ENCODE measurements around the gene RPL41.

- TF ChIP-seq ZNF274 (IDR thresholded peaks at IDR 0.05; ENCODE audit: low read depth, low read length), result no peak
- TF ChIP-seq SUZ12 (IDR thresholded peaks at IDR 0.05; ENCODE audit: extremely low read depth, insufficient read depth, insufficient read length), result no peak
Measured at GRCh38 chr12:56098592-56098991, 17.8 kb upstream of the RPL41 start.
